Upper lobe of left lung (tissue), 6 donors: ENCODE results near the gene COL2A1. TPM values are rescaled to one million over a fixed set of nuclear protein-coding genes. Genes with fewer than 3 reads are reported as not detected.

Experiments used
- ATAC-seq, 2 donors: fragments of 200-7000 bp; cut with Tn5 transposase; one replicate each; pipeline ENCODE4 v1.9.1; 2022; ENCODE audit warnings: mild to moderate bottlenecking in 2 of 2, moderate library complexity in 2 of 2; ENCODE audit not compliant: low FRiP score in 2 of 2
- DNase-seq, 2 donors: peaks; one replicate each; pipeline ENCODE4 v3.0.0-alpha.2; 2019 to 2020
- H3K27ac ChIP-seq, 4 donors: fragments of 200-600 bp; sonication (generic); one replicate each; pipeline ENCODE4 v1.5.1; 2016 to 2019
- H3K27me3 ChIP-seq, 4 donors: fragments of 200-600 bp; sonication (generic); one replicate each; pipeline ENCODE4 v1.5.1; 2017 to 2019
- H3K36me3 ChIP-seq, 4 donors: fragments of 200-600 bp; sonication (generic); one replicate each; pipeline ENCODE4 v1.5.1; 2016 to 2019
- H3K4me1 ChIP-seq, 4 donors: fragments of 200-600 bp; sonication (generic); one replicate each; pipeline ENCODE4 v1.5.1; 2018 to 2019
- H3K4me3 ChIP-seq, 4 donors: fragments of 200-600 bp; sonication (generic); one replicate each; pipeline ENCODE4 v1.5.1; 2017 to 2019; ENCODE audit warnings: mild to moderate bottlenecking in 2 of 4, moderate library complexity in 1 of 4
- H3K9me3 ChIP-seq, 4 donors: fragments of 200-600 bp; sonication (generic); one replicate each; pipeline ENCODE4 v1.5.1; 2018 to 2019
- CTCF ChIP-seq, 6 experiments: fragments of 450-650 bp in 4 of 6; fragments of 200-600 bp in 2 of 6; sonication (generic) in 2 of 6; IDR thresholded peaks; one replicate each; pipeline ENCODE4 v1.5.1; 2016 to 2019; ENCODE audit warnings: antibody characterized with exemption in 6 of 6
- EP300 ChIP-seq, 4 donors: sonication (generic); formaldehyde crosslinking; IDR thresholded peaks; one replicate each; pipeline ENCODE4 v1.5.1; 2017; ENCODE audit warnings: antibody characterized with exemption in 4 of 4, control low read depth in 2 of 4
- POLR2A ChIP-seq, 4 donors: fragments of 450-650 bp; IDR thresholded peaks; one replicate each; pipeline ENCODE4 v1.5.1; 2016 to 2017; ENCODE audit warnings: antibody characterized with exemption in 4 of 4, mild to moderate bottlenecking in 2 of 4
- POLR2AphosphoS5 ChIP-seq, 2 donors: sonication (generic); formaldehyde crosslinking; IDR thresholded peaks; one replicate each; pipeline ENCODE4 v1.5.1; 2017; ENCODE audit warnings: antibody characterized with exemption in 2 of 2
- WGBS, 2 donors: methylation state at CpG; one replicate each; pipeline ENCODE4 v1.1.5; 2017 to 2018; 5-methylcytosine and 5-hydroxymethylcytosine counted together
- total RNA-seq, 6 donors: library from RNA; depleted of rRNA in 4 of 6; stranded (reverse); fragments of >200 nt in 4 of 6; gene quantifications; one replicate each; pipeline versions ENCODE4 v1.1.0 to v1.2.1, GENCODE V29; 2016 to 2021
- donor health status: DM: no; HTN: no; CAD: no; lungs with moderate emphysema.
- donor health status: DM: no; HTN: yes; CAD: no; lungs with severe emphysema.

The COL2A1 gene
- total RNA-seq, 6 donors from 2014 or later: 0.34 TPM; not detected in 5

GRCh38 chr12:47935184-47935583 is 69.1 kb downstream of the COL2A1 start:
- Histone ChIP-seq H3K27ac (no peak overlapping the region), H3K27me3 (no peaks in the 10 kb centered on the region), H3K36me3 (no peaks in the 10 kb centered on the region), H3K4me1 (no peaks in the 10 kb centered on the region), H3K4me3 (no peak overlapping the region), H3K9me3 (no peaks in the 10 kb centered on the region)
- DNase-seq: no peak
- 51 to 69% methylated on average over 9 of the region's 9 CpGs for WGBS, 2 donors
- TF ChIP-seq POLR2AphosphoS5 (IDR thresholded peaks at IDR 0.05) (peak in 1 of 2 donors; percentile 53), CTCF (IDR thresholded peaks at IDR 0.05) (no peak)
- peak; percentile 79 for ATAC-seq

GRCh38 chr12:47931187-47931586 is 73.1 kb downstream of the COL2A1 start:
- Histone ChIP-seq H3K36me3 (no peaks in the 10 kb centered on the region), H3K27ac (no peak overlapping the region), H3K4me1 (no peaks in the 10 kb centered on the region), H3K4me3 (no peak overlapping the region), H3K27me3 (no peaks in the 10 kb centered on the region), H3K9me3 (no peaks in the 10 kb centered on the region)
- TF ChIP-seq CTCF (IDR thresholded peaks at IDR 0.05): no peak
- no peak for TF ChIP-seq POLR2A (IDR thresholded peaks at IDR 0.05)
- no peak for TF ChIP-seq POLR2AphosphoS5 (IDR thresholded peaks at IDR 0.05)
- TF ChIP-seq EP300 (IDR thresholded peaks at IDR 0.05): no peak
- DNase-seq (no peak), ATAC-seq (no peak)
- 67 to 69% methylated on average over 1 of the region's 1 CpG for WGBS, 2 donors

- Histone ChIP-seq H3K4me1 (no peaks in the 10 kb centered on the region), H3K4me3 (no peak overlapping the region), H3K27ac (no peak overlapping the region), H3K36me3 (no peaks in the 10 kb centered on the region), H3K9me3 (no peaks in the 10 kb centered on the region), H3K27me3 (no peaks in the 10 kb centered on the region)
- 93 to 95% methylated on average over 3 to 5 of the region's 5 CpGs for WGBS, 2 donors
- TF ChIP-seq POLR2A (IDR thresholded peaks at IDR 0.05) (no peak), EP300 (IDR thresholded peaks at IDR 0.05) (no peak), POLR2AphosphoS5 (IDR thresholded peaks at IDR 0.05) (no peak), CTCF (IDR thresholded peaks at IDR 0.05) (no peak)
- ATAC-seq (no peak), DNase-seq (no peak)
Observed at GRCh38 chr12:47930634-47931033, 73.6 kb downstream of the COL2A1 start.

GRCh38 chr12:47927346-47927745 is 76.9 kb downstream of the COL2A1 start:
- DNase-seq (no peak), ATAC-seq (no peak)
- Histone ChIP-seq H3K27me3 (no peaks in the 10 kb centered on the region), H3K4me1 (no peaks in the 10 kb centered on the region), H3K27ac (no peak overlapping the region), H3K4me3 (no peak overlapping the region), H3K9me3 (no peaks in the 10 kb centered on the region), H3K36me3 (no peaks in the 10 kb centered on the region)
- WGBS, 2 donors: 83 to 90% methylated on average over 3 of the region's 3 CpGs
- no peak for TF ChIP-seq POLR2A (IDR thresholded peaks at IDR 0.05)
- TF ChIP-seq EP300 (IDR thresholded peaks at IDR 0.05): no peak
- no peak for TF ChIP-seq POLR2AphosphoS5 (IDR thresholded peaks at IDR 0.05)
- TF ChIP-seq CTCF (IDR thresholded peaks at IDR 0.05): no peak

Other genes with a start within 250 kb of the COL2A1 start
- gene RAPGEF3, start 245.6 kb downstream of the COL2A1 start, total RNA-seq: 10 to 100 TPM; 19.0 to 94.0 (median 52.1) TPM
- gene SLC48A1, start 231.2 kb downstream of the COL2A1 start, total RNA-seq: 10 to 100 TPM; 26.5 to 36.5 (median 33.9) TPM
- 100 to 1,000 TPM in 4 of 6 donors, 10 to 100 TPM in 2; 66.6 to 164 (median 126) TPM for gene HDAC7, start 184.6 kb downstream of the COL2A1 start, total RNA-seq
- 10 to 100 TPM; 23.0 to 41.1 (median 27.5) TPM for gene VDR, start 99.5 kb downstream of the COL2A1 start, total RNA-seq
- gene TMEM106C, start 40.9 kb downstream of the COL2A1 start, total RNA-seq: 10 to 100 TPM; 32.8 to 90.6 (median 38.5) TPM
- 10 to 100 TPM in 4 of 6 donors, 1 to 10 TPM in 2; 6.3 to 27.3 (median 13.5) TPM for gene SENP1, start 101.6 kb upstream of the COL2A1 start, total RNA-seq
- 10 to 100 TPM; 21.4 to 52.4 (median 36.3) TPM for gene PFKM, start 114.9 kb upstream of the COL2A1 start, total RNA-seq
- gene ASB8, start 153.0 kb upstream of the COL2A1 start, total RNA-seq: 10 to 100 TPM; 17.8 to 36.5 (median 30.6) TPM
- gene CCDC184, start 179.2 kb upstream of the COL2A1 start, total RNA-seq: 1 to 10 TPM in 2 of 6 donors, under 1 TPM in 4; 0.17 to 1.3 (median 0.93) TPM
- gene OR10AD1, start 198.8 kb upstream of the COL2A1 start, total RNA-seq: not detected